Daoy (cell line): Measurements from ENCODE around the gene CRACR2A. TPM values are rescaled to one million over a fixed set of nuclear protein-coding genes. Genes with fewer than 3 reads are reported as not detected.

Experiments used
- DNase-seq: peaks from one replicate; pipeline ENCODE4 v3.0.0-alpha.2; 2015; ENCODE audit warnings: low read depth
- total RNA-seq: library from RNA; depleted of rRNA; stranded (reverse); fragments of >200 nt; shearing (Covaris generic); gene quantifications from 2 replicates; pipeline ENCODE4 v1.2.3, GENCODE V29; 2014

The CRACR2A gene
- total RNA-seq, 1 experiment from 2014 or later = 11.5 TPM

DNA sequence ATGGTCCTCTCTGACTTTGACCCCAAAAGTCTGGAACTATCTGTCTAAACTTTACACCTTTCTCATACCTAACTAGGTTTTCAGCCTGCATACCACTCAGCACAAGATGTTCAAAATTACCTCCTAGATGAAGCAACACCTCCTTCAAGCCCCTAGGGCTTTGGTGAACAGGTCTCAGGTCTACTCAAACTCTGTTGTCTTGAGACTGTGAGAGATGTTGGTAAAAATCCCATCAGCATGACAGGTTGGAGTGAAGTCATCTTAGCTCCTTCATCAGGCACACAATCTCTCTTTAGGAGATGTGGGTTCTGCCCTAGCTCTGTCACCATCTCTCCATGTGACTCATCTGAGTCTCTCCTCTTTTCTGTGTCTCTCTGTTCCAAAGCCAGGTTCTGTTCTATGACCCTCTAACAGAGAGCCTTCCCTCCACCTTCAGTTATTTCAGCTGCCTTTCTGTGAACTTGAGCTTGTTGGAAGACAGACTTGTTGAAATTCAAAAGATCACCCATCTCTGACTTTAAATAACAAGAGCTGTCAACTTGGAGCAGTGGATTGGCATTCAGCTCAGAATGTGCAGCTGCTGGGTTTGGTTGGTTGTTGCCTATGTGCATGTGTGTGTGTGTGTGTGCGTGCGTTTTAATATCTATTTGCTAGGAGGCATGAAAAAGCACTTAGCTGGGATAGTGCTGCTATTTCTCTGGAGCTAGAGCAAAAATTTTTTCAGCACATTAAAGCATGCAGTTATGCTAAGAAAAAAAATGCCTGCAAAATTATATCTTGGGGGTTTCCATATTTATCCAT, 130.7 kb downstream of the CRACR2A start:
- DNase-seq = no peak

DNA sequence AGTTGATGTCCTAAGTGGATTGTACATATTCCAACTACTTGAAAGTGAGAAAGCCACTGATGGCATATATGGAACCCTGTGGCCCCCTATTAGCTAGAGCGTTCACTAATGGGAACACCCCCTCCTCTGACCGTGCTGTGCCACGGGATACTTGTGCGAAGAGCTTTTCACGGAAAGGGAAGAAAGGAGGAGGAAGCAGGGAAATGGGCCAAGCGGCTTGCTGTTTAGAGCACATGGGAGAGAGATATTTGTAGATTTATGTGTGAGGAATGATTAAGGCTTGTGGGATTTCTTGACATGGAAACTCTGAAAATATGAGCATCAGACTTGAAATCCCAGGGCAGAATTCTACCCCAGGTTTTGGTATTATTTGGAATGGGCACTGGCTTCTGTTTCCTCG, 132.1 kb downstream of the CRACR2A start:
- DNase-seq = no peak

DNA sequence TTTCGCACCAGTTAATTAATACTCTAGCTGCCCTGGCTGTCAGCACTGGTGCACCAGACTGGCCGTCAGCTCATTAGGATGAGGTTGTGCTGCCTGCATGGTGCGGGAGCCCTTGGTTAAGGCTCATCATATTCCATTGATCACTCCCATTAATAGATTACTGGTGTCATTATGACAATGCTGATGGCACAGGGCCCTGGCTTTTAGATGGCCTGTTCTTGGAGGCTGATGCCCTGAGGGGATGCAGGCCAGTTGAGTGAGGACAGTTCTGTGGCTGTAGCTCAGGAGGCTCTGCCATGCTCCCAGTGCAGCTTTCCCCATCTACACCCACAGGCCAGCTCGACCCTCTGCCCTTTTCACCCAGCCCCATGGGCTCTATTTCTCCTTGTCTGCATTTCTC, 135.3 kb downstream of the CRACR2A start:
- DNase-seq = no peak

DNA sequence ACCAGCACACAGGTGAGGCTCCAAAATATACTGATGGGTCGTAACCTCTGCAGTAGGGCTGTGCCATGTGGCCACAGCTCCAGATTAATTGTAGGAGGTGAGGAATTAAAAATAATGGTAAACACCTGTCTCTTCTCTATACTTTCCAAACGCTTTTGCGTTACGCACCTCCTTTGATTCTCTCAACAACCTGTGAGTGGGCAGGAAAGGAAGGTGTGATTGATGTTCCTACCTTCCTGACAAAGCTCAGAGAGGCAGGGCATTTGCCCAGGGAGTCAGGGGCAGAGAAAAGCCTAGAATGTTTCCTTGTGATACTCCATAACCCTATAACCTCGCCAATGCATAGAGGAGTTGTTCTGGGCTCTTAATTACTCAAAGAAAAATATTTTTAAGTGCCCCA, 137.0 kb downstream of the CRACR2A start:
- DNase-seq = no peak

DNA sequence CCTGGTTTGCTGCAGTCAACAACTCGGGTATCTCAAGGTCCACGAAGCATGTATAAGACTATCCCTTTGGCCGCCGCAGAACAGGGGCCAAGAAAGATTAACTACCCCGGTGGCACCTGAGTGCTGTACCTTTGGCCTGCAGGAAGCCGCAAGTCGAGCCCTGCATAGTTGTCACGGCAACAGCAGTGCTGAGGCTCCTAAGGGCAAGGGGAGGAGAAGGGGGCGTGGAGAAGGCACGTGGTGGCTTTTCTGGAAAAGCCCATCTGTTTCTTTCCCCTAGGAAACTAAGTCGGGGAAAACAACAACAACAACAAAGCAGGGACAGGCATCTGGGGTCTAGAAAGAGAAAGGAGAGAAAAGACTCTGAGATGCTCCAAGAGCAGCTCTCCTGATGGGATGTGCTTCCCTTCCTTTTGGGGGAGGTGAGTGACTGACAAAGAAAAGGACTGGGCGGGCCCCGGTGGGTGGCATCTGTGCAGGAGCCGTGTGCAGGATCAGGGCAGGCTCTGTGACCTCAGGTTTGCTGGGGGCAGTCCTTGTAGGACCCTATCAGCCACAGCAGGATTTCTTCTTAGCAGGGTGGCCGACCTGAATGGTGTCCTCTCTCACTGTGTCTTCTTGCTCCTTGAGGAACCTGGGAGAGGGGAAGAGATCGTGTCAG, 138.0 kb downstream of the CRACR2A start:
- no peak for DNase-seq

DNA sequence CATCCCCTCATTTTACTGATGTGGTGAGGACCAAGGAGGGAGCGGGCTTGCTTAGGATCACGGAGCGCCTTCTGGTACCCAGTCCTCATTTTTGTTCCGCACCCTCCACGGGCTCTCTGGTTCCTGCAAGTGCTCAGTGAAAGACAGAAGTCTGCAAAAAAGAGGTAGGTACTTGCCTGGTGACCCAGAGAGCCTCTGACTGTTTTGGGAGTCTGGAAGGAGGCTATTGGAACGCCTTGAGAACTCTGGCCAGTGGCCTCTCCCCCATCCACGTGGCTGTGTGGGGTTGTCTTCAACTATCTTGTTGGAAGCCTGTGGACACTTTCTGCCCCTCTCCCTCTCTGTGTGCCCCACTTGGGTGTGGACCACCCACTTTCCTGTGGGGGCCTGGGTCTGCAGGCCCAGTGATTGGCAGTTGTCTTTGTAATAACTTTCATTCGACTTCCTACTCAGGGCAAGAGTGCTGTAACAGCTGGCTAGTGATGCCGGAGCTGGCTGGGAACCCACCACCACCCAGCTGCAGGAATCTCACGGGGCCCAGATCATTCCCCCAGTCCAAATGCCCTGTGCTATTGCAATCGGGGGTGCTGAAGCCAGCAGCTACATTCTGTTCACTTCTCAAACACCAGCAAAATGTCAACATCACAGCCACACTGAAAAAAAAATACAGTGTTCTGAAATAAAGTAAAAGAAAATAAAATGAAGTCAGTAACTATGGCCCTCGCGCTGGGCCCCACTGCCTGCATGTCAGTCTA, 139.1 kb downstream of the CRACR2A start:
- no peak for DNase-seq

DNA sequence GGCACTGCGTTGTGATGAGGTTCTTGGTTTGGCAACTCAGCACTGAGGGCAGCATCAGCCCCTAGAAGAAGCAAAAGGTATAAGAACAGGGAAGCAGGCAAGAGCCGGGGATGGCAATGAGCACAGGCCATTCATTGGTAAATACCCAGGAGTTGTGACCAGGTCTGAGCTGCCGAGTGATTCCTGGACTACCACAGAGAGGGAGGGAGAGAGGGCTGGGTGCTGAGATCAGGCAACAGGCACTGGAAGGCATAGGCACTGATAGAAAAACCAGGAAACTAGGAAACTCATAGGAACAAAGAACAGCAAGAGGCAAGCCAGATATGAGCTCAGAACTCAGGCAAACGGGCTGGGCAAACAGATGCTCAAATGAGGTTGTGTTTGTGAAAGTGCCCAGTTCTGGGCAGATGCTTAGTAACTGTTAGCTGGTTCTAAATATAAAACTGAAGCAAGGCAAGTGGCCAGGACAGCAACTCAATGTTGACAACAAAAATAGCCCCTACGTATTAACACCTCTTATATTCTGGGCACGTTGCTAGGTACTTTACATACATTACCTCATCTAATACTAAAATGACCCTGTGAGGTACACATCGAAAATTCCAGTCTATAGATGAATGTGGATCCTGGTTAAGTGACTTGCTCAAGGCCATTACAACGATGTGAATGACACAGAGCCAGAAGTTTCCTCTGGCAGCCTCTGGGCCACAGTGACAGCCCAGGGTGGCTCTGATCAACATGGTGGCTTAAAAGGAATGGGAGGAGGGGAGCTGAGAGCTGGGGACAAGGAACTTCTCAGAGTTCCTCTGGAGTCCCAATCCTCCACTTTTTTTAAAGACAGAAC, 140.8 kb downstream of the CRACR2A start:
- no peak for DNase-seq

DNA sequence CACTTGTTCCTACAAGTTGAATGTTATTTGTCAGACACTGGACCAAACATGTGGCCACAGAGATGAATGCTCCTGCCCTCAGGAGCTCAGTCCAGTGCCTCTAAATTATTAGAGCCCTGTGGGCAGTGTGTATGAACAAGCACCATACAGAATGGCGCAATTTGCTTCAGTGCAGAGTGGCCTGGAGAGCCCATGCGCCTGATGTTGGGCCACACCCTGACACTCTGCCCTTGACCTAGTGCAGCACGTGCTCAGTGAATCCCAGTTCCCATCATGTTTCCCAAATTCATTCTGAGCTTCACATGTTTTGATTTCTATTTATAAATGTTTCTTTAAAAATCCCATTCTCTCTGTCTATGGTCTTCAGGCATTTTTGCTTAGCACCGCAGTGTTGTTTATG, 145.1 kb downstream of the CRACR2A start:
- DNase-seq = no peak

DNA sequence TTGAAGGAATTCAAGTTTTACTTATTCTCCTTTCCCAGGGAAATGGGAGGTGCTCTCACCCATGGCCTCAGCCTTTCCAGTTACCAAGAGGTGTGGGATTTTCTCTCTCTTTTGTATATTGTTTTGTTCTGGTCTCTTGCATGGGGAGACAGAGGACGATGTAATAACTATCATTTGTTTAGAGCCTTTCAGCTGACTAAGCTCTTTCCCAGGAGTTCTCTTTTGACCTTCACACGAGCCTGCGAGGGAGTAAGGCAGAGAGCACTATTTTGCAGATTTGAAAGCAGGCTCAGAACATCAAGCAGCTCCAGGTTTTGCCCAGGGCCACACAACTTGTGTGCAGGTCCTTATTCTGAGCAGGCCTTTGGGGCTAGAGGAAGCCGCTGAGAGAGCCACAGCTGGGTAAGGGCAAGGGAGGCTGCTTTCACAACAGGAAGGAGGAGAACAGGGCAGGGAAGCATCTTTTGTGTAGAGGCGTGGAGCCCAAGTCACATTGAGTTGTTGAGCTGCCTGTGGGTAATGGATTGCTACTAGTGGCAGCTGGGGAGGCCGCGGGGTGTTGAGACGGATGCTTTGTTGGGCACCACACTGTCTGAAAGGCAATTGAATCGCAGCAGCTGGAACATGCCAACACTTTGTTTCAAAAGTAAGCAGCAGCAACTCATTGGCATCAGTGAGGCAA, 145.7 kb downstream of the CRACR2A start:
- no peak for DNase-seq

DNA sequence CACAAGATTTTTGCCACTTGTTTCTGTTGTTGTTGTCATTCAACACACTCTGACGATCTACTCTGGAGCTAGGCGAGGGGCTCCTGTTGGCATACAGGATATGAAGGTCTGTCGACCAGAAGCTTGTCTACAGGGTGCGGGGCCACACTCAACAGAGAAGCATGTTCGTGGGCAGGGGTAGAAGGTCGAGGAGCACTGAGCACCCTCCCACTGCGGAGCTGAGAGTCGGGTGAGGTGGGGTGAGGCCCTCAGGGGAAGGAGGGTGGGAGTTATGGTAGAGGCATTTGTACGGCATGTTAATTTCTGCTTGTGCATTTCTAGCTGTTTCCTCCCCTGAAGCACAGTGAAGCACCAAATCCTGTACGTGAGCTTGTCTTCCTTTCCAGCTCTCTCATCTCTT, 146.8 kb downstream of the CRACR2A start:
- DNase-seq = no peak

DNA sequence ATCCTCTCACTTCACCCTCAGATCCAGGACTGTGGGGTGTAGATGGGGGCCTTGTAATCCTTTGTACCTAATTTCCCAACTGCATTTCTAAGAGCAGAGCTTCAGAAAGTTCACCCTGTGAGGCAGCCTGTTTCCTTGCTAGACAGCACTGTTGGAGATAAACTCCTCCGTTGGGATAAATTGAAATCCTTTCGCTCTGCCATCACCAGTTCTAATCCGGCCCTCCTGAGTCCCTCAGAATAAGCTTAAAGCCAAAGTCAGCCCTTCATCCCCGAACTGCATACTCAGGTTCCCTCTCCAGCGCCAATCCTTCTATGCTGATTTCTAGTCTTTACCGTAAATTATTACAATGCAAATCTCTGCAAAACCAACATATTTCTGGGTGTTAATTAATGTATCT, 147.2 kb downstream of the CRACR2A start:
- DNase-seq = no peak

DNA sequence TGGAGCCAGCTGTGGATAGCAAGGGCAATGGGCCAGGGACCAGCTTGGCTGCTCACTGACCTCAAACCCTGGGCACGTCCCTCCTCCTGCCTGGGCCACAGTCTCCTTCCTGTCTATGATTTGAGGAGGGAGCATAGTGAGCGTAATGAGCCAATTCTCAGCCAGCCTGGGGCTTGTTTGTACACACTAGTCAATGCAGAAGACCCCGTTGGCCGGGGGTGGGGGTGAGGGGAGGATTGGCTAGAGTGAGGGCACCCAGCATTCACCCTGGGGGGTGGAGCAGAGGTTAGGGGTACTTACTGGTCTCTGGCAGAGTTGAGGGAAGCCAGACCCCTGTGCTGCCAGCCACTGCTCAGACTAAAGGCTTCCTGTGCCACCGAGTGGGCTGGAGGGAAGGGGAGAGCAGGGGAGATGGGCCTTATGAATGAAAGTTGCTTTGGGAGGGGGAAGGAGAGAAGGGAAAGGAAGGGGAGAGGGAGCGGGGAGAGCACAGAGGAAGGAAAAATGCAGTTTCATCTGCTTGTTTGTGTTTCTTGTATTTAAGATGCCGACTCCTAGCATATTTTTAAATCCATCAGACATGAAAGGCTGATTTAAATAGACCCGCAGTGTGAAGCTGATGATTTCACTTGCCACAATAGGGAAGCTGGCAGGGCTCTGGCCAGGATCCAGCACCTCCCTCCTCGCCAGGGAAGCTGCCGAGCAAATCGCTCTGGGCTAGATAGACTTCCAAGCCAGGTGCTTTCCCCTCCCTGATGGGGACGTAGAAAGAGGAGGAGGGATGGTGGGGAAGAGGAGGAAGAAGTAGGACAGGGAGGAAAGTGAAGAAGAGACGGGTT, 147.9 kb downstream of the CRACR2A start:
- peak; percentile 70 for DNase-seq

DNA sequence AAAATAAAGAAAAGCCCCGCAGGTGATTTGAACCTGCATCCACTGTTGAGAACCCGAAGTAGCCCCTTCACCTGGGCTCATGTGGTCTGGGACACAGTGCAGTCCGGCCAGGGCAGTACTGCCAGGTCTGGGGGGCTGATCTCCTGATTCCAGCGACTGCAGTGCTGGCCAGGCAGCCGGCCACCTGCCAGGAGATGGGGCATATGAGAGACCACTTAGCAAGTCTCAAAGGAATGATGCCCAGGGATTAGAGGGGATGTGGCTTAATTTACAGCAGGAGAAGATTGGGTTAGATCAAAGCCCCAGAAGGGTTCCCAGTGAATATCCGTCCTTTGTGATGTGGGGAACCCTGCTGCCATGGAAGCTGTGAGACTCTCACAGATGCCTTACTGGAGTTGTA, 148.6 kb downstream of the CRACR2A start:
- no peak for DNase-seq

DNA sequence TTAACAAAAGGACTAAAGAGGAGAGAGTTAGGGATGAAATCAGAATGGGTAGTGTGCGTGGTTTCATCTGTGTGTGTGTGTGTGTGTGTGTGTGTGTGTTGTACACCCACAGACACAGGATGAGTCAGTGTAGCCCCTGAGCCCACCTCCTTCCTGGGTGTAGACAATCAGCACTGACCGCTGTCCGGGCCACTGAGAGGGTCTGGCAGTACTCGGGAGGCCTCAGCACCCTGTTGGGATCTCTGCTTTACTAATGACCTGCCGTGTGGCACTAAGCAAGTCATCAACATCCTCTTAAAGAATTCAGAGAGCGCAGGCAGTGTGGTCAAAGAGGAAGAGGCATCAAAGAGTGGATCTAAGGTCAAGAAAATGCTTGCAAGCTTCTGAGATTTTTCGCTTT, 149.3 kb downstream of the CRACR2A start:
- no peak for DNase-seq

DNA sequence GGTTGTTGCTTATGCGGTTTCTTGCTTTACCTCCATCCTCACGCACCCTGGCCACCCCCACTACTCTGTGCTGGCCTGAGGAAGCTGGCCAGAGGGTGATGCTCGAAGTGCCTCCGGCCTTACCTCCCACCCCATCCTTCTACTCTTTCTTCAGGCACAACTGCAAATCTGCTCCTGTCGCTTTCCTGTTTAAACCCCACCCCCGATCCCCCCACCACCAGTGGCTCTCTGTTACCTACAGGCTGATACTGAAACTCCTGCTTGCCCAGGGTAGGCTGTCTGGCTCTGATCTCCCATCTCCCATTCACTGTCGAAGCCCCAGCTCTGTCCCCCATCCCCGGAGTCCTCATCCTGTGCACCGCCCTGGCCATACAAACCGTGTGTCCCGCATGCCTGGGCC, 150.4 kb downstream of the CRACR2A start:
- DNase-seq = no peak

DNA sequence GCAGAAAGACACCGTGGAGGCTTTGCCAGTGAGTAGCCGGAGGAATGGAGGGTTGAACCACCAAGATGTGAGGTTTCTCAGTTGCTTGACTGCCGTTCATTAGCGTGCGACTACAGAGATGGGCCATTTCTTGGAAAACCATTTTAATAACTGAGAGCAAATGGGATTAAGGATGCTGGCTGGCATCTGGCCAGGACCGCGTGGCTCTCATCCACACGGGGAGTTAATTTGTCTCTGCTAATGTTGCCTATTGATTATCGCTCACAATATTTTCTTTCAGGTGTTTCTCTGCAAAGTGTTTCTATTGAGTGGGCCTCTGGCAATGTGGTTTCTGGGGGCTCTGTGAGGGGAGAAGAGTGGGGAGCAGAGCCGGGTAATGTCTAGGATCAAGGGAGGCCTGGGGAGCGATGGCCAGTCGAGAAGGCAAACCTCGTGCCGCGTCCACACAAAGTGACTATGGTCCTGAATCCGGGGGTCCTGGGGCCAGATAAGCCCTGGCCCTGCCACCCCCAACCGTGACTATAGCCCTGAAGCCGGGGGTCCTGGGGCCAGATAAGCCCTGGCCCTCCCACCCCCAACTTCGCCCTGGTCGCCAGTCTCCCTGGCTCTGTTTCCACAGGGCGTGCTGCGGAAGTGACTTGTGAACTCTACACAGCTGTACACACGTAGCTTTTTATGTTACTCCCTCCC, 151.3 kb downstream of the CRACR2A start:
- DNase-seq = no peak

DNA sequence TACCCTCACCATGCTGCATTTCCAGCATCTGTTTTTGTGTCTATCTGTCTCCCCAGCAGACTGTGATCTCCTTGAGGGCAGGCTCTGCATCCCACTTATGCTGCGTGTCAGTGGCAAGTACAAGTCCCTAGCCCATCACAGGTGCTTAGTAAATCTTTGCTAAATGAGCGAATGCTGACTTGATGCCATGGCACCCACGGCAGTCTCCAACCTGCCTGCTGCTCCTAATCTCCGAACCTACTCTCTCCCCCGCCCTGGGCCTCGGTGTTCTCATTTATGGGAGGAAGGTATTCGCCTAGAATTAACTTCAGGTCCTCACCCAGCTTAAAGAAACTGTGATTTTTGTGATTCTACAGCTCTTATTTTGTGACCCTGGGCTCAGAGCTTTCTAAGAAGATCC, 152.0 kb downstream of the CRACR2A start:
- no peak for DNase-seq

DNA sequence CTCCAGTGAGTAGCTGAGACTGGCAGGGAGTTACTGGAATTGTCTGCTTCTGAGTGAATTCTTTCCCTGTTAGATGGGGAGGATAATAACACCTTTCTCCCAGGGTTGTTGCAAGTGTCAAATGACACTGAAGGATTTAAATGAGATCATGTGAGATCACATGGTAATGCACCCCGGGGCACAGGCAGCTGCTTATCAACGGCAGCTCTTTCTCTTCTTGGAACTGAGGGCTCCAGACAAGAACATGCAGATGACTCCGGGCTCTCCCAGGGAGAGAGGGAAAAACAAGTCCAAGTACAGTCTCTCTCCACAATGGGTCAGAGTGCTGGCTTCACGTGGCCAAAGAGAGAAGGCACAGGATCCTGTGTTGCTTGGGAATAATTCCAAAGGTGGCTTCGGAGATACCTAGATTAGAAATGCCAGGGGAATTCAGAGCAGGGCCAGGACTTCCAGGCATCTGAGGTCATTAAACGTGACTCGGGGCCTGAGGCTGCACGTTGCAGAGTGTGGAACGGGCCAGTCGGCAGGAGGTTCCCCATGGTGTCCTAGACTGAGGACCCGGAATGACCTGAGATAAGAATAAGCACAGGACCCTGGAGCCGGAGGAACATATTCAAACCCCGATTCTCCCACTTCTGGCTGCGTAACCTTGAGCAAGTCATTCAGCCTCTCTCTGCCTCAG, 152.7 kb downstream of the CRACR2A start:
- DNase-seq = peak; percentile 9
